NCI-H146 (cell line): ENCODE results near the gene RSPRY1.
"Not testable (repeated sequence)": the region's sequence is repeated elsewhere in the genome, so short reads cannot be mapped to it uniquely, and the experiment has no call there.

Experiments
- DNase-seq: peaks from one replicate; lab custom pipeline; 2025; lab: John Stamatoyannopoulos, UW

Gene RSPRY1

DNA sequence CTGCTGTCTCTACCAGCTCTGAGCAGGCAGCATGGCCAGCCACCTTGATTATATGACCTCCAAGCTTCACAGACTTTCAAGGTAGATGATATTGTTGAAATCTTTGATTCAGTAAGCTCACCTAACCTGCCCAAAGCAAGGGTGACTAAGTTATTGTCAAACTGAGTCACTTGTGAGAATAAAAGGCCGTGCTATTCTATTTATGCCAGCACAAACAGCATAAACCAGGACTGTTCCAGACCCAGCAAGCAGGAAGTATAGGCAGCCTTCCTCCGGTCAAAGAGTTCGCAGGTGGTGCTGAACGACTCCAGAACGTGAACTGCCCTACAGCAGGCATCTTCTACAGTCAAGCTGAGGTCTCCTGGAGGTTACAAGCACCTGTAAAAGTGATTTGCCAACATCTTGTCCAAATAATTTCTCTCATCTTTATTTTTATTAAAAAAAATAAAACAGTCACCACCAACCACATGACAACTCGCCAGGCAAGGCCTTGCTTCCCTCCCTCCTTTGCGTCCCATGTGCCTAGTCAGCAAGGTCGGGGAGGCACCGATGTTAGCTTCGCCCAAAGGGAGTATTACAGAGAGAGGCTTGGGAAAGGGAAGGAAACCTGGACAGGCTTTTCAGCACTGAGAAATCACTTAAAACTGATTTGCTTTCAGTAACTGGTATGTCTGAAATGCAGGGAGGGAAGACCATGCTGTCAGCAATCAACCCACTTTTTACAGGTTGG, 69.7 kb downstream of the RSPRY1 start:
- DNase-seq: no peak

DNA sequence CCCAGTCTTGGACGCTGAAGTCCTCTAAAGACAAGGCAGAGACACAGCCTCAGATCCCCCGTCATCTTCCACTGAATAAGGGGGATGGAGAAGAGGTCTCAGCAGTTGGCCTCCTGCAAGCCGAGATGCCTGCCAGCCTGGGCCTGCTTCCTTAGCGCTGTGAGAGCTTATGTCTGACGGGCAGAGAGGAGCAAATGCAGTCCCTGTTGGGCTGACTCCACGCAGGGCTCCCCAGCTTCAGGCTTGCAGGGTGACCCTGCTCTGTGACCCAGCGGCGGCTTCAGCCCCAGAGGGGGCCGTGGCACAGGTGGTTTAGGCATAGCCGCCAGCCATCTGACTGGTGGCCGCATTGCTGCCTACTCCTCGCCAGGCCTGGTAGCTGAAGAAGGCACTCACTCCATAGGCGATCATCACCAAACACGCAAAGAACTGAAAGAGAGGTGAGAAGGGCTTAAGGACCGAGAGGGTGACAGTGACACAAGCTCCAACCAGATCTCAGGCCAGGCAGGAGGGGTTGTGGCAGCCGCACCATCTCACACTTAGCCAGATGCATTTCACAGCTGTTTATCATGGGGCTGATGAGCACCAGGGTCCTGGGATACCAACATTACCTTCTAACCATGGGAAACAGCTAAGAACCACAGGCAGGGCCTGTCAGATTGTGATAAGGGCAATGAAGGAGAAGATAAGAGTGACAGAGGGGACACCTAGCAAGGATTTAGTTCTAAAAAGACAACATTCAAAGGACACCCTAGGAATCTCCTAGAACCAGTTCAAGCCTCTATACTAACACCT, 70.7 kb downstream of the RSPRY1 start:
- no peak for DNase-seq

DNA sequence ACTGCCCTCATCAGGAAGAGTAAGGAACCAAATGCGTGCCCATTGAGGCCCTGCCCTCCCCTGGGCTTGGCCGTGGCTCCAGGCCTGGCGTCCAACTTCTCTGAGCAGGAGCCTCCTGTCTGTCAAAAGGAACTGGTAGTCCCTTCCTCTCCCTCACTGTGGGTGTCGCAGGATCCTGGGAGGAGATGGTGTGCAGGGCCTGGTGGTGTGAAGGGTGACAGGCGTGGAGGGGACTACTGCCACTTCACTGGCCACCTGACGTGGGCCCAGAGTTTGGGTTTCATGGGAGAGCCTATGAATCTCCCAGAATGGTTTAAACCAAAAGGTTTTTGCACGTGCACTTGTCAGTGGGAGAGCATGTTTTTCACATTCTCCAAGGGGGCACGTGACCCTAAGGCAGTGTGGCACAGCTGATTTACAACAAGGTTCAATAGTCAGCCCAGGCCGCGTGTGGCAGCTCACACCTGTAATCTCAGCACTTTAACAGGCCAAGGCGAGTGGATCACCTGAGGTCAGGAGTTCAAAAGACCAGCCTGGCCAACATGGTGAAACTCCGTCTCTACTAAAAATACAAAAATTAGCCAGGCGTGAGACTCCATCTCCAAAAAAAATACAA, 71.4 kb downstream of the RSPRY1 start:
- no peak for DNase-seq

DNA sequence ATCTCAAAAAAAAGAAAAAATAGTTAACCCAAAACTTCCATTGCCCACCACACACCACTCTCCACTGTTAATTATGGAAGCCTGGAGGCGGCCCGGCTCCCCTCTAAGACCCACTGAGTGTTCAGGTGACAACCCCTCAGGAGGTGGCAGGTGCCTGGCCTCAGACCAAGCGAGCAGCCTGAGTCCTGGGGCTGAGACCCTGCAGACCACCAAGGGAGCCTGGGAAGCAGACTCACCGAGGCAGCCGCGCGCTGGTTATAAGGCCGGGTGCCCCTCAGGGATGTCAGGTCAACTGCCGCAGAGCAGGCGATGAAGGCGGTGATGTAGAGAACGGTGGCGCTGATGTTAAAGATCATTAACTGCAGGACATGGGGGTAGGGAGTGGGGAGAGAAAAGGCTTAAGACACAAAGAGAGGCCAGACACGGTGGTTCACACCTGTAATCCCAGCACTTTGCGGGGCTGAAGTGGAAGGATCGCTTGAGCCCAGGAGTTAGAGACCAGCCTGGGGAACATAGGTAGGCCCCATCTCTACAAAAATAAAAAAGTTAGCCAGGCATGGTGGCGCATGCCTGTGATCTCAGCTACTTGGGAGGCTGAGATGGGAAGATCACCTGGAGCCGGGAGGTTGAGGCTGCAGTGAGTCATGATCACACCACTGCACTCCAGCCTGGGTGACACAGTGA, 72.2 kb downstream of the RSPRY1 start:
- DNase-seq: no peak

DNA sequence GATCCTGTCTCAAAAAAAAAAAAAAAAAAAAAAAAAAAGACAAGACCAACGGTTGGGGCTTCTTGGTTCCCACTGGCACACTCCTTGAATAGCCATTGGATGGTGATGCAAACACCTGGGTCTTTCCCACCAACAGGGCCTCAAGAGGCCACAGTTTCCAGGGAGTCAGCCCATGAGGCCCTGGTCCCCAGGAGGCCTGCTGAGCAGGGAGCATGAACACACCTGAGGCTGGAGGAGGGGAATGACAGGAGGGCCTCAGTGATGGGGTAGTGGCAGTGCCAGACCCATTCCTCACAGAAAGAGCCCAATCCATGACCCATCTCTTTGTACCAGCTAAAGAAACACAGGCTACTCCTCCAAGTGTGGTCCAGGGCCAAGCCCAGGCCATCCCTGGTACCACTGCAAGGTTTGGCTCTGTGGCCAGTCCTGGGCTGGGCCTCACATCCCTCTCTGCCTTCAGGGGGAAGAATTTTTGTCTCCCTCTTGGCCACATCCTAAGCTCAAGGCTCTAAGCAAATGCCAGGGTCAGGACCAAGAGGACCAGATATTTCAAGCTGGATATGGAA, 72.9 kb downstream of the RSPRY1 start:
- DNase-seq: no peak

DNA sequence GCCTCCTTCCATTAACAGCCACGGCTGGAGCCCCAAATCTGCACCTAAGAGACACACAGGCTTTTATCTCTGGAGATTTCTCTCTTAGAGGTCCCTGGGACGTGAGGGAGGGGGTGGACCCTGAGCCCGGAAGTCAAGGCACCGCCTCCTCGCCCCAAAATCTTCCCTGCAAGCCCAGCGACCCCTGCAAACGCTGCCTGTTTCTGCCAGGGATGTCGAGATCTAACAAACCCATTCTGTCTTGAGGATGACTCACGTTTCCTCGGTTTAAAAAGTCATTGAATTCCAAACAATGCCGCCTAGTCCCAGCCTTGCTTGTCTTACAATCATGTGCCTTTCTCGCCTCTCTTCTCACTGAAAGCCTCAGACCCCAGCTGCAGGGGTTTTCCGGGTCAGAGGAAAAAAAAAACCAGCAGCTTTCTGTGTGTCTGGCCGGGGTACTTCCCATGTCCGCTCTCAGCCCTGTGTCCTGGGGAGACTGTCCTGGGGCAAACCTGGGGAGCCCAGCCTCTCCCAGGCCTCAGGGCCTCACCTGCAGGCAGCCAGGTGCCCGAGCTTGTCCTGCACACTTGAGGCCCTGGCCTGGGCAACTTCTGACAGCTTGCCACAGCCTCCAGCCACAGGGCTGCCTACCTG, 74.3 kb downstream of the RSPRY1 start:
- DNase-seq: no peak

DNA sequence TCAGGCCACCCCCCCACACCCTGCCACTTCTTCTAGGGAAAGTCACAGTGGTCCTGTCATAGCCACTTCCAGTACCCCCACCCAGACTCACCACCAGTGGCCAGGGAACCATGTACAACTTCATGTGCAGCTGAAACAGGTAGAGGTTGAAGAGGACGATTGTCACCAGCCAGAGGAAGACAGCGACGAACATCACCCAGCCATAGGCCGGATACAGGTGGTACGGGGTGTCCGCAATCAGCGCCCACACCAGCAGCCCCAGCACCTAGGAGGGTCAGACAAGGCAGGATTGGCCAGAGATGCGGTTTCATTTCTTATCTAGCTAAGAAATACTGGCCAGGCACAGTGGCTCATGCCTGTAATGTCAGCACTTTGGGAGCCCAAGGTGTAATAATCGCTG, 75.7 kb downstream of the RSPRY1 start:
- DNase-seq: no peak

DNA sequence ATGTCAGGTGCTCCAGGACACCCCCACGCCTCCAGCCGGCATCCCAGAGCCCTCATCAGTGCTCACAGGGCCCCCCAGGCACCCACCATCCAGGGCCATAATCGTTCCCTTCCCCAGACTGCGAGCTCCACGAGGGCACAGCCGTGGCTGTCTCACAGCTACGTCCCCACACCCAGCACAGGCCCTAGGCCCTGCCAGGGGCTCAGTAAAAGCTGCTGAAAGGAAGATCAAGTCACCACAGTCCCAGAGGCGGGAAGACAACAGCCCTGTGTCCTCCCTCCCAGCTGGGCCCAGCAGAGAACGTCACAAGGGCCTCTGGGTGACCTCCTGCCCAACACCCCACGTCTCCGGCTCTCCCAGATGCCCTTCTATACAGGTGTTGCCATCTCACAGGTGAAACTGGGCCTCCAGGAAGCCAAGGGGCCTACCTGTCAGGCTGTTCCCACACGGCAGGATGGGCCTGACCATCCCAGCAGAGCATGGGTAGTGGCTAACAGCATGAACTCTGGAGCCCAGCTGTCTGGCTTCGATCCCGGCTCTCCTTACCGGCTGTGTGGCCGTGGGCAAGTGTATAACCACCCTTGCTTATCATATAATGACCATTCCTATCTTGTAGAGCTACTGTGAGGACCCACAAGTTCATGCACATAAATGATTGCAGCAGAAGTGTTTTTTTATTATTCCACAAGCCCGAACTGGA, 76.9 kb downstream of the RSPRY1 start:
- no peak for DNase-seq

DNA sequence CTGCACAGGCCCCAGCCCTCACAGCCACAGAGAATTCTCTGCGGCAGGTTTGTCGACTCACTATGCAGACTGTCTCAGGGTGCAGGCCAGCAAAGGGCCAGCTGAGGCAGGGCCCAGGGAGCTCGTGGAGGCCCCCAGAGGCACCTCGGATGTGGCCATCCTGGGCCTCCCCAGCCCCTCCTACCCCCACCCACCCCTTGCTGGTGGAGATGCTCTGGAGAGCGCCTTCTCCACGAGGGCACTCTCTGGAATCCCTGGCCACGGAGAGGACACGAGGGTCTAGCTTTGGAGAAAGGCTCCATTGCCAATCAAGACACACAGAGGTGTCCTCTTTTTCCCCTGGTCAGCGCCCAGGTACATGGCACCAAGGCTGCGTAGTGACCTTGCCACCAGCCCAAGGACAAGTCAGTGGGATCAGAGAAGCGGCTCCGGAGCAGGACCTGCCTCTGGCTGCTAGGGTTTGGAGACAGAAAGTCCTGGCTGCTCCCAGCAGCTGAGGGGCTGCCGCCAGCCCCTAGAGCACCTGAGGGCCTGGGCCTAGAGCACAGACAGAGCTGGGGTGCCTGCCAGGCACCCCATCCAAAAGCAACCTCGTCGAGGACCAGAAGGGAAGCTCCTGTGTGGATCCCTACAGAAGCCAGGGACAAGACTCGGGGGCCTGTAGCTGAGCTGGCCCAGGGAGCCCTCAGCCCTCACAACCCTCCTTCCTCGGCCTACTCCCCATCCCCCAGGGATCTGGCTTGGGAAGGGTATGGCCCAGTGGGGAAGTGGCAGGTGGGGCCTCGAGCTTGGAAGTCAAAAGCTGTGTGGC, 77.6 kb downstream of the RSPRY1 start:
- no peak for DNase-seq

DNA sequence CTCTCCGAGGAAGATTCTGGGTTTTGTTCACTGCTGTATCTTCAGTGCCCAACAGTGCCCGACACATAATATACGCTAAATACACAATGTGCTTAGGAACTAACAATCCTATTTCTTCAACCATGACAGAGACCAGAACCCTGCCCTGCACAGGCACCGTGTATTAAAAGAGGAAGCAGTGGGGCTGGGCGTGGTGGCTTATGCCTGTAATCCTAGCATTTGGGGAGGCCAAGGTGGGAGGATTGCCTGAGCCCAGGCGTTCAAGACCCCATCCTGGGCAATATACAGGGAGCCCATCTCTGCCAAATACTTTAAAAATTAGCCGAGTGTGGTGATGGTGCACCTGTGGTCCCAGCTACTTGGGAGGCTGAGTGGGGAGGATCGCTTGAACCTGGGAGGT, 78.3 kb downstream of the RSPRY1 start:
- no peak for DNase-seq

DNA sequence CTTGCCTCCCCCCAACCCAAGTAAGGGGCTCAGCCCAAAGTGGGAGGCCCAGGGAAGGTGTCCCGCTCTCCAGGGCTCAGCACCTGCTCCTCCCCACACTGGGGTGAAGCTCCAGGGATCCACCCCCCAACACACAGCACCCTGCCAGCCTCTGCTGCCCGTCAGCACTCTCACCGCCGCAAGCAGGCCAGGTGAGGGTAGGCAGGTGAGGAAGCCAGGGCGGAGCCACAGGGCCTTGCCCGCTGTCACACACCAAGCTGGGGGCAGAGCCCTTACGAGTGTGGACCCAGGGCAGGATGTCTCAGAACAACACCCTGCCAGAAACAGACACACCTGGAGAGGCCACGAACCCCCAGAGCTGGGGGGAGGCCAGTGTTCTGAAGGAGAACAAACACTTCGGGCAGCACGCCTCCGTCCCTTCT, 78.8 kb downstream of the RSPRY1 start:
- DNase-seq: no peak

DNA sequence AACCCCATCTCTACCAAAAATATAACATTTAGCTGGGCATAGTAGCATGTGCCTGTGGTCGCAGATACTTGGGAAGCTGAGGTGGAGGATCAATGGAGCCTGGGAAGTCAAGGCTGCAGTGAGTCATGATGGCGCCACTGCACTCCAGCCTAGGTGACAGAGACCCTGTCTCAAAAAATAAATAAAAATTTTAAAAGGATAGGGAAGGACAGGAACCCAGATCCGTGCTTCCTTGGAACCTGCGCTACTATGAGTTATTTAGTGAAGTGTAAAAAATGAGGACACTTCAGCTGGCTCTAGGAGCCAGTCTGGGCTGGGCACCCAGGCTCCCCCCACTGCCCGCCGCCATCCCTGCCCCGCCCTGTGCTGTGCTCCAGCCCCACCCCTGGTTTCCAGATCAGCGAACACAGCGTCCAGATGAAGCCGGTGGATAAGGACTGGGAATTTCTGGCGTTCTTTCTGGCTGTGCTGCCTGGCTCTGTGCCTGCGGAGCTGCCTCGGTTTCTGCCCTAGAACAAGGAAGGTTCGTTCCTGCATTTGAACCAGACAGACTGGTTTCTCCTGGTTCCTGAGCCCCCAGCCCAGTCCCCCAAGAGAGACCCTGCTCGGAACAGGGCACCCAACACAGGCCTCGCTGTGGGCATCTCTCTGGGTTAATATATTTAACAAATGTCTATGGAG, 79.9 kb downstream of the RSPRY1 start:
- DNase-seq: no peak

DNA sequence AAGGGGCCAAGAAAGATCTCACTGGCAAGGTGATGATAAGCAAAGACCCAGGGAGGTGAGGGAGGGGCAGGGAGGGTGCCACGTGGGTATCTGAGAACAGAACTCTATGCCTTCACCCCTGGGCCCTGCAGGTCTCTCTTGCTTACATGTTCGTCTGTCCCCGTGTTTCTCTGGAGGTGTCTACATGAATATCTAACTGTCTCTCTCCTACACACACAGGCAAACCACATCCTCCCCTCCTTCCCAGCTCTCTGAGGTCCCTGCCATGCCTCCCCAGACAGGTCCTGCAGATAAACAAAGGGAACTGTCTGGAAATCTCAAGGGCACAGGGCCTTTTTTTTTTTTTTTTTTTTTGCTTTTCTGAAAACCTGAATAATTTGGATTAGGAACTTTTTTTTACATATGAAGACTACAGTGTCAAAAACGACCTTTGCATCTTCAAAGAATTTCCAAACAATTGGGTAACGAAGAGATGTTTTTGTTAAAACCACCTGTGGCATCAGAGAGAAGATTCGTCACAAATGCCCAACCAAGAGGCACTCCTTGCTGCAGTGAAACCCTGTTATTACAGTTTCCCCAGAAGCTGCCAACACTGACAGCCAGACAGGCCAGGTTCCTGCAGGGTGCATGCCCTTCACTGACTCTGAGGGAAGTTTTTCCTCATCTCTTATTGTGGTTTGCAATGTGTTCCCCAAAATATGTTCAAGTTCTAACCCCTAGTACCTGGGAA, 80.6 kb downstream of the RSPRY1 start:
- no peak for DNase-seq

DNA sequence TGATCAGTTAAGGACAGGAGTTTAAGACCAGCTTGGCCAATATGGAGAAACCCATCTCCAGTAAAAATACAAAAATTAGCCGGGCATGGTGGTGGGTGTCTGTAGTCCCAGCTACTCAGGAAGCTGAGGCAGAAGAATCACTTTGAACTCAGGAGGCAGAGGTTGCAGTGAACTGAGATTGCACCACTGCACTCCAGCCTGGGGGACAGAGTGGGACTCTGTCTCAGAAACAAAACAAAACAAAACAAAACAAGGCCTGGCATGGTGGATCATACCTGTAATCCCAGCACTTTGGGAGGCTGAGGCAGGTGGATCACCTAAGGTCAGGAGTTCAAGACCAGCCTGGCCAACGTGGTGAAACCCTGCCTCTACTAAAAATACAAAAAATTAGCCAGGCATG, 81.2 kb downstream of the RSPRY1 start:
- DNase-seq: not testable (repeated sequence)

DNA sequence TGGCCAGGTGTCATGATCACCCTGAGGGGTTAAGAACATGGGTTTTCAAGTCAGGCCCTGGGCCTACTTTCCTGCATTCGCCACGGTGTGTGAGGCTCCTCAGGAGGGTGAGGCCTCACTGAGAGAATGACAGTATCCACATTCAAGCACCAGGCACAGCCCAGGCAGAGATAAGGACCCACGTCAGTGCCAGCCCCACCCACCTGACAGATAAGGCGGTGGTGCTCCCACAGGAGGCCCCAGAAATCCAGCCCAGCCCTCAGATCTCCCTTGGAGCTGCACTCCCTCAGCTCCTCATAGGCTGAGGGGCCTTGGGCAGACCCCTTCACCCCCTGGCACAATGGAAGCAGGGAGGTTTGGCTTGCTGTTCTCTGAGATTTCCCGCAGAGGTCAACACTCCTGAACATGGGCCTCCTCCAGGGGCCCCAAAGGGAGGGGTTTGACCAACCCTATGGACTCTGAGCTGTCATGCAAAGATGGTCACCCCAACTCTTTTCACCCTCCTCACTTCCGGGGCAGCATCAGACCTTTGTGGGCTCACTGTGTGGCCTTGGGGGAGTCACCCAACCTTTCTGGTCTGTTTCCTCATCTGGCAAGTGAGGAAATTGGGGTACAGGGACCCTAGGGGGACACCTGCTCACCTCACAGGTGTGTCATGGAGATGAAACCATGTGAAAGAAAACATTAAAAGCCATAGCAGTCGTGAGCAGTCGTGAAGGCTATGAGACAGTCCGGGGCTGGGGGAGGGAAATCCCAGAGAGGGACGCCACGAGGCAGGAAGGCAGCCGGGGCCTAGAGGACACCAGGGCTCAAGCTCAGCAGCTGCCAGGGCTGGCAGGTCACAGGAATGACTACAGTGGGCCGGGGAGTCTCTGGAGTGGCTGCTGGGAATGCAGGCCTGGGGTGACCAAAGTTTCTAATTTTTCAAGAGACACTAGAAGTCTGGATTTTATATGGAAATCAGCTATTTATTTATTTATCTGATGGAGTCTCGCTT, 83.0 kb downstream of the RSPRY1 start:
- DNase-seq: no peak

DNA sequence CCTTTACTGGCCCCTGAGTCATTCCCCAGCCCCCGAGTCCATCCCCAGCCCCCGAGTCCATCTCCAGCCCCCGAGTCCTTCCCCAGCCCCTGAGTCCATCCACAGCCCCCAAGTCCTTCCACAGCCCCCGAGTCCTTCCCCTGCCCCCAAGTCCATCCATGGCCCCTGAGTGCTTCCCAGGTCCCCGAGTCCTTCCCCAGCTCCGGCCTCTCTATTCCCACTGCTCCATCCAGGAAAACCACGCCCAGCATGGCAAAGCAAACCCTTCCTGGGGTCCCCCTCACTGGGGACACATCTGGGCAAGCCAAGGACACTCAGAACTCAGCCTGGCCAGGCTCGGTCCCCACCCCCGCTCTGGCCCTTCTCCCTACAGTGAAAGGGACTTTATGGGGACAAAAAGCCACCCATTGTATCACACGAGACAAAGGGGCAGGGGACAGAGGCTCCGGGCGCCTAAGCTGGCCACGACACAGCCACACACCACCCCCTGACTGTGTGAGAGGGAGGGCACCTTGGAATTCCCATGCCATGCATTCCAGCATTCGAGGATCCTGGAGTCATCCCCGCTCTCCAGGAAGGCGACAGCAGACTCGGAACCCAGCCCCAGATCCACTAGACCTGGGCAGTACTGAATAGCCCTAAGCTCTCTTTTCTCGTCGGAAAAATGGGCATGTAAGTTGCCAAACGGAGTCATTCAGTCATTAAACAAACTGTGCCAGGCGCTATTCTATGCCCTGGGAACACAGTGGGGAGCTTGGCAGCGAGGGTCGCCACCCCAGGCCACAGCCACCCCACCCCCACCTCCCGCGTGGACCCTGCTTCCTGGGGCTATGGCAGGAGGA, 84.3 kb downstream of the RSPRY1 start:
- DNase-seq: no peak

DNA sequence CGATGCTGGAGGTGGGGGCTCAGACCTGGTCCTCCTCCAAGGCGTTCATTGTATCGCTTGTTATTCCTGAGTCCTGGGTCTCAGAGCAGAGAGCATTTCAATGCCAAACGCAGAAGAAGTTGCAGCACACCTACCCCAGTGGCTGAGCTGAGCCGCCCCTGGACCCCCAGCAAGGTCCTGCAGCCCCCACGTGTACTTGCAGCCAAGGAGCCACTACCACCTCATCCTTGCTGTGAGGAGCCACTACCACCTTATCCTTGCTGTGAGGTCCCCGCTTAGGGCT, 84.9 kb downstream of the RSPRY1 start:
- DNase-seq: no peak
